ENCODE measurements around the gene VAV3.

The VAV3 gene

GRCh38 chr1:107788206-107789202, 176.5 kb downstream of the VAV3 start:
- no peak for DNase-seq

- DNase-seq, result no peak
These were observed 177.7 kb downstream of the VAV3 start for GRCh38 chr1:107787299-107787698.

DNA sequence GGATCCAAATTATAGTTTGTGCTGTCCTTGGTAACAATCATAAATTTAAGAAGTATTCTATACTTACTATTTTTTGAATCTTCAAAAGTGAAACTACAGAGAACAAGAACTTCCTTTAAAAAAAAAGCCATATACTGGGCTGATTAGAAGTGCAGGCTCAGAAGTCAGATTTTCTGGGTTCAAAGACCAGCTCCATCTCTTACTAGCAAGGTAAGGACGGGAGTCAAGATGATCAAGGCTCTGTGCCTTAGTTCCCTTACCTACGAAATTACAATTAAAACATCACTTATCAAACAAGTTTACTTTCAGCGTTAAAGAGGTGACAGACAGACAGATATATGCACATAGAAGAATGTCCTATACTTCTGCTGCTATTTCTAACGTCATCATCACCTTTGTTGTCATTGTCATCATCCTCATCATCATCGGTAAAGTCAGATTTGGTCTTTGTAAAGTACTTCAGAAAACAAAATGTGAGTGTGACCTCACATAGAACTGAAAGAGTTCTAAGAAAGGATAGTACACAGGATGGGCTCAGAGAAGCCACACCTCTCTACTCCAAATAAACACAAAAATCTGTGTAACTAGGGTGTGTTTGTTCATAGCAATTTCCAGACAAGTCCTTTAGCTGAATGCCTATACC, 178.7 kb downstream of the VAV3 start:
- DNase-seq, result no peak

GRCh38 chr1:107785496-107786202, 179.3 kb downstream of the VAV3 start:
- no peak for DNase-seq

- peak; percentile 74 to 80 for DNase-seq
These were observed 182.6 kb downstream of the VAV3 start for GRCh38 chr1:107782217-107782845.

DNA sequence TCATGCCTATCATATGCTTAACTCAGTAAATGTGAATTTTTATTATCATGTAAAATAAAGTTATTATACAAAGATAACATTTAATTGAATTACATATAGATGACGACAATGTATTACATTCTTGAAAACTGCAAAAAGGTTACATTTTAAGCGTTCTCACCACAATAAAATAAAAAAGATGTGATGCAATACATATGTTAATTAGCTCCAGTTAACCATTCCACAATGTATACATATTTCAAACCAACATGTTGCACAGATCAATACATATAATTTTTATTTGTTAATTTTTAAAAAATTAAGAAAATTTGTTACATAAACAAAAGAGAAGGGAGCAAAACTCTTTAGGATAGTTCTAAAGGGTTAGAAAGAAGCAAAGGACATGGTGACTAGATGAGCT, 183.7 kb downstream of the VAV3 start:
- DNase-seq, result no peak

- no peak for DNase-seq
These were observed 187.3 kb downstream of the VAV3 start for GRCh38 chr1:107777664-107778047.

DNA sequence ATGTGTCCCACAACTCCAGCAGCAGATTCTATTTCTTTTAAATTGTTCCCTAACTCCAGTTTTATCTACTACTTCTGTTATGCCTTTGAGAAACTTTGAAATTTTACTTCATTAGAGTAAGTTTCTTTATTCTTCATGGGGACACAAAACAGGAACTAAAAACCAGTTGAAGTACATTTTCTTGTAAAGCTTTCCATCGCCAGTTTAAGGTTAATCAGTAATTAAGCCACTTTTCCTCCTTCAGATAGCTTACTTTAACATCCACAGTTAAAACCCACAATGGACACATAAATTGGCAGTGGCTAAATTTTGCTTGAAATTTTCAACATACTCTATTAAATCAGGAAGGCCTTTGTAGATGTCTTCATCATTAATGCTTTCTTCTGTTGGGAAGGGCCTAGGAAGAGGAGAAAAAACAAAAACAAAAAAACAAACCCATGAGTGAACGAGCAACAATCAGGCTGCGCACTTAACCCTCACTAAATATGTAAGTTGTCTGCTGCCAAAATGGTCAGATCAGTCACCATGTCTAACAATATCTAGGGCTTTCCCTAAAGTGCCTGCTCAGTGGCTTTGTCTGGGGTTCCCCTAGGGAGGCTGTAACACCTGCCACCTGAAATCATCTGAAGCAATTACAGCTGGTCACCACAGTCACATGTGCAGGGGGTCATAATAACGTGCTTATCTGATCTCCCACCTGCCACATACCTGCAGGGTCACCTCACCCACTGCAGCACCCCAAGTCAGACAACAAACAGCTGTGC, 187.9 kb downstream of the VAV3 start:
- no peak for DNase-seq

GRCh38 chr1:107771377-107771776, 193.6 kb downstream of the VAV3 start:
- DNase-seq, result no peak

DNA sequence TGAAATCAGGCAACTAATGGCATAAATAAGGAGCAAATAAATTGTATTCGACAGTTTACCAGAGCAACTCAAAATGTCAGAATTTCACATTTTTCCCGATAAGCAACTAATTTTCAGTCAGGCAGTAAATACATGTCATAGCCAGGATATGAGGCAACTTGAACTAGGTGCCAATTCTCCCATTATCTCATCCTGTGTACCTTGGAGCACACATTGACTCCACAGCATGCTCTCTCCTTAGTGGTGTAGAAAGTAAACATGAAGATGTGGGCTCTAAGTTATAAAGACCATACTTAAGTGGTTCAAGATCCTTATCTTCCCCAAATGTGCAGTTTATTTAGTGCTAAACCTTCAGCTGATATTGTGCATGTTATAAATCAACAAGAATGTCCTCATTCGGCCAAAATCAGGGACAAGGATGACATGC, 197.8 kb downstream of the VAV3 start:
- DNase-seq, result peak; percentile 35 to 43

DNA sequence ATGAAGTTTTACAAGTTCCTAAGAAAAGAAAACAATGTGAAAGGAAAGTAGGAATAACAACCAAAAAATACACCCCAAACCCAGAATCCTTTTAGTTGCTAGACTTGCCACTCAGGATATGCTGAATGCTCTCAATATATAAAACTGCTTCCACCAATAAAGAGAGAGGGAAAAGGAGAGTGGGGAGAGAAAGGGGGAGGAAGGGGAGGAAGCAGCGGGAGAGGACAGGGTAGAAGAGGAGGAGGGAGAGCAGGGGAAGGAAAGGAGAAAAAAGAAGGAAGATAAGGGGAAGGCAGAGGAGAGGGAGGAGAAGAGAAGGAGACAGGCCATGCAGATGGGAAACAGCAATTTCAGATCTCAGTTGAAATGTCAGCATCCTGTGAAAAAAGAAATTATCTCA, 198.4 kb downstream of the VAV3 start:
- DNase-seq, result no peak

- DNase-seq, result no peak
These were observed 202.1 kb downstream of the VAV3 start for GRCh38 chr1:107762751-107763390.

DNA sequence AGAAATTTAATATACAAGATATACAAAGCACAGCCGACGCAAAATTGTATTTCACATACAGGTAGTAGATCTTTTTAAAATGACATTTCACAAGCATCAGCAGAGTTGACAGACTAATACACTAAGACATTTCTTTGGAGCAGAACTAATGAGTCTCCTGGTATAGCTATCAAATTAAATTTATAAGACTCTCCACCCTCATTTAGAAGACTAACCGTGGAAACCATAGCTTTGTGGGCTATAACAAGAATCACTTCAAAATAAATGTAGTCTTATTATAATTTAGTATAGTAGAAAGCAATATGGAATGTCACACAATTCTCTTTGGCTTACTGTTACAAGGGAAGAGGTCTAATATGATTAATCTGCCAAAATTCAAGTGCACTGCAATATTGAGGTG, 204.9 kb downstream of the VAV3 start:
- no peak for DNase-seq

GRCh38 chr1:107750364-107750959, 214.5 kb downstream of the VAV3 start:
- peak; percentile 91 to 93 for DNase-seq

DNA sequence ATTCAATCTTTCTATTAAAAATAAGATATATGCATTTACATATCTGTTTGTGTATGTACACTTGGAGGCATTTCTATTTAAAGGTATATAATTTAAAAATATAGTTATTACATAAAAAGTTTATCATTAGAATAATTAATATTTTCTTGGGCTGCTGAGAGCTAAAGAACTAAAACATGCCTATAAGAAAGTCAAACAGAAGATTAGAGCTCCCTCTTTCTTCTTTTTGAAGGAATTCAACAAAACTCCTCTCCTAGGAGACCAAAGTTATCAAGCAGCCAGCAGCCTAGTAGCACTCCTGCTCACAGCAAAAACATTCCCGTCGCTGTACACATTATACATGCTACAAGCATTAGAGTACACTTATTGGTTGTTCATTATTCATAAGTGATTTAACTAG, 216.4 kb downstream of the VAV3 start:
- peak; percentile 36 to 78 for DNase-seq

GRCh38 chr1:107741242-107741641, 223.7 kb downstream of the VAV3 start:
- no peak for DNase-seq

- DNase-seq, result no peak
These were observed 224.4 kb downstream of the VAV3 start for GRCh38 chr1:107740579-107740978.

- peak in 1 of 2 experiments; percentile 38 for DNase-seq
These were observed 225.3 kb downstream of the VAV3 start for GRCh38 chr1:107739651-107740050.

- peak; percentile 55 to 71 for DNase-seq
These were observed 225.8 kb downstream of the VAV3 start for GRCh38 chr1:107739201-107739600.

DNA sequence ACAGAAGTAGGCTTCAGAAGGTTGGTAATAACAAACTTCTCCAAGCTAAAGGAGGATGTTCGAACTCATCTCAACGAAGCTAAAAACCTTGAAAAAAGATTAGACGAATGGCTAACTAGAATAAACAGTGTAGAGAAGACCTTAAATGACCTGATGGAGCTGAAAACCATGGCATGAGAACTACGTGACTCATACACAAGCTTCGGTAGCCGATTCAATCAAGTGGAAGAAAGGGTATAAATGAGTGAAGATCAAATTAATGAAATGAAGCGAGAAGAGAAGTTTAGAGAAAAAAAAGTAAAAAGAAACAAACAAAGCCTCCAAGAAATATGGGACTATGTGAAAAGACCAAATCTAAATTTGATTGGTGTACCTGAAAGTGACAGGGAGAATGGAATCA, 231.6 kb downstream of the VAV3 start:
- DNase-seq, result peak; percentile 18 to 19

GRCh38 chr1:107727866-107728265, 237.1 kb downstream of the VAV3 start:
- DNase-seq, result peak in 1 of 2 experiments; percentile 39
